Bronchial epithelial cell (primary cell): ENCODE measurements around the gene CDR2L. TPM values are rescaled to one million over a fixed set of nuclear protein-coding genes. Genes with fewer than 3 reads are reported as not detected.
A peak's percentile ranks its signal among the peaks of the same experiment; 100 is the strongest.

ENCODE experiments used
- DNase-seq: peaks from one replicate; pipeline ENCODE4 v3.0.0-alpha.2; 2010; ENCODE audit warnings: low read depth
- FAIRE-seq: peaks from 2 replicates; lab custom pipeline; 2011; peaks lifted over from hg19 to GRCh38; lab: Jason Lieb, UNC
- H3K27me3 ChIP-seq: 2 replicates; pipeline ENCODE4 v1.5.1; 2011; ENCODE audit warnings: low read length; ENCODE audit not compliant: control insufficient read depth, insufficient read depth
- H3K36me3 ChIP-seq: 2 replicates; pipeline ENCODE4 v1.5.1; 2011; ENCODE audit warnings: low read length; ENCODE audit not compliant: control insufficient read depth, insufficient read depth
- H3K4me3 ChIP-seq: 2 replicates; pipeline ENCODE4 v1.5.1; 2011; ENCODE audit warnings: mild to moderate bottlenecking, low read depth, low read length, control low read depth
- CTCF ChIP-seq: IDR thresholded peaks from 2 replicates; pipeline ENCODE4 v1.5.1; 2011; ENCODE audit warnings: mild to moderate bottlenecking, moderate library complexity, low read length, control low read depth, inconsistent platforms; ENCODE audit not compliant: insufficient read depth, severe bottlenecking
- total RNA-seq: library from RNA; depleted of rRNA; stranded (reverse); fragments of >200 nt; gene quantifications from 2 replicates; pipeline ENCODE4 v1.2.1, GENCODE V29; 2014

The CDR2L gene
- total RNA-seq, 1 donor from 2014 or later, result 6.1 TPM

DNA sequence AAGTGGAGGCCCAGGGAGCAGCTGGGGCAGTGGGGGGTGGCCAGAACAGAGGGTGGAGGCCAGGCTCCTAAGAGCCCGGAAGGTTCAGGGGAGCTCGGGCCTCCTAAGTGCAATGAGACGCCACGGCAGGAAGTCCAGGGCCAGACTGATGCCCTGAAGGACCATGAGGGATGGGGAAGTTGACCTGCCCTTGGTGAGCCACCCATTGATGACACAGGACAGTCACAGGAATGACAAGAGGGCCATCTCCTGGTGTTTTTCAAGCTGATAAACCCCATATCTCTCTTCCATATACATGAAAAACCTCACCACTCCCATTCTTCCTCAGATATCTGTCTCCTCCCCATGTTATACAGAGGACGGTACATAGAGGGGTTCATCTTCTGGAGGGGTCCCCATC is 19.2 kb downstream of the CDR2L start:
- Histone ChIP-seq H3K4me3 (no peak overlapping the region), H3K36me3 (peaks cover 8% of the 10 kb centered on the region), H3K27me3 (no peaks in the 10 kb centered on the region)
- peak; percentile 1 for TF ChIP-seq CTCF
- FAIRE-seq (no peak), DNase-seq (no peak)

GRCh38 chr17:75008373-75008772 is 20.9 kb downstream of the CDR2L start:
- no peak overlapping the region for H3K4me3 ChIP-seq
- FAIRE-seq, result no peak
- no peak for TF ChIP-seq CTCF
- H3K27me3 ChIP-seq, result no peaks in the 10 kb centered on the region
- no peak for DNase-seq
- peaks cover 3% of the 10 kb centered on the region for H3K36me3 ChIP-seq

DNA sequence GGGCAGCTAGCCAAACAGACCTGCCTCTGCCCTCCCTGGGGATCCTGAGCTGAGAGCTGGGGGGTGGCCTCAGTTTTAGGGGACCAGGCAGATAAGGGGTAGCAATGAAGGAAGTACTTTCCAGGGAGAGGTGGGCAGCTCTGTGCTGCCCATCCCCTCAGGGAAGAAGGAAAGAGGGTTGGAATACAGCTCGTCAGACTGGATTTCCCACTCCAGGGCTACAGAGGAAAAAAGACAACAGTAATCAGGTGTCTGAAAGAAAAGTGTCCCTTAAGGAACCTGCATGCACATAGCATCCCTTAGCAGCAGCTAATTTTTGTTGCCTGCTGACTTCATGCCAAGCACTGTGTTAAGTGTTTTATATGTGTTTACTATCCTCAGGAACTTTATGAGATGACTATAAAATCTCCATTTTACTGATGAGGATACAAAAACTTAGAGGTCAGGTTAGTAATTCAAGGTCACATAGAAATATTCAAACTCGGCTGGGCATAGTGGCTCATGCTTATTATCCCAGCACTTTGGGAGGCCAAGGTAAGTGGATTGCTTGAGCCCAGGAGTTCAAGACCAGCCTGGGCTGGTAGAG is 21.8 kb downstream of the CDR2L start:
- Histone ChIP-seq H3K36me3 (no peaks in the 10 kb centered on the region), H3K27me3 (no peaks in the 10 kb centered on the region), H3K4me3 (no peak overlapping the region)
- FAIRE-seq (no peak), DNase-seq (no peak)
- TF ChIP-seq CTCF, result no peak

DNA sequence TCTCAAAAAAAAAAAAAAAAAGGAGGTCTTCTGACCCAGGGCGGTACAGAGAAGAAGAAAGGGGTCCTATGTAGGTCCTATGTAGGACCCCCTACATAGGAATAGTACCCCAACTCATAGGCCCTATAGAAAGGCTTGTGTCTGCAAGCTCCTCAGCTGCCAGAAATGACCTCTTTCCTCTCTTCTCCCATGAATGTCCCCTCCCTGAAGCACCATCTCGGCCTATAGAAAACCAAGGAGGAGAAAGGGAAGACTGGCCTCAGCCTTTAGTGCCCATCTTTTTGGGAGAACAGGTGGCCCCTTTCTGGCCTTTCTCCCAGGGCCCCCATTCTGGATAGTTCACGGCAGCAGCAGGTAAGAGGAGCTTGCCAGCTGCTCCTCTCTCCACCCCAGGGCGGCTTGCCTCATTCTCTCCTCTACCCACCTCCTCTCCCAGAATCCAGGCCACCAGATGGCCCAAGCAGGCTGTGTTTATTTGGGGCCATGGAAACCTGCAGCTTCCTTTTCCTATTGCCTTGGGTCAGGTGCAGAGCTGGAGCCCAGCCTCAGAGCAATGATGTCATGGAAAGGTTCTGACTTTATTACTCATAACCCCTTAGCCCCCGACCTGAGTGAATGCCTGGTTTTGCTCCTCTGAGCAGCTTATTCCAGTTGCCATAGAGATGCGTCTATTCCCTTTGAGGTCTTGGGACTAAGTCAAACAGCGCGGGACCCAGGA is 23.4 kb downstream of the CDR2L start:
- no peak for TF ChIP-seq CTCF
- H3K36me3 ChIP-seq, result no peaks in the 10 kb centered on the region
- peak; percentile 54 for DNase-seq
- no peak for FAIRE-seq
- no peak overlapping the region for H3K4me3 ChIP-seq
- H3K27me3 ChIP-seq, result no peaks in the 10 kb centered on the region

GRCh38 chr17:75011401-75012095 is 24.1 kb downstream of the CDR2L start:
- no peak for DNase-seq
- Histone ChIP-seq H3K27me3 (no peaks in the 10 kb centered on the region), H3K36me3 (peaks cover 1% of the 10 kb centered on the region), H3K4me3 (peak overlapping the region; percentile 98)
- FAIRE-seq, result no peak
- no peak for TF ChIP-seq CTCF
